NCI-H1105 treated with DMSO at 0.1 percent for 48 hours (cell line): Measurements from ENCODE around the gene SLC26A11.
"Not testable (repeated sequence)": the region's sequence is repeated elsewhere in the genome, so short reads cannot be mapped to it uniquely, and the experiment has no call there.

Experiments used
- DNase-seq: peaks from one replicate; lab custom pipeline; 2025; lab: John Stamatoyannopoulos, UW

The SLC26A11 gene

GRCh38 chr17:80195671-80196529 is 24.3 kb upstream of the SLC26A11 start:
- DNase-seq = no peak

- no peak for DNase-seq
Observed at GRCh38 chr17:80196652-80197051, 23.6 kb upstream of the SLC26A11 start.

- DNase-seq = no peak
Observed at GRCh38 chr17:80198144-80198661, 22.0 kb upstream of the SLC26A11 start.

- DNase-seq = not testable (repeated sequence)
Observed at GRCh38 chr17:80199295-80199694, 20.9 kb upstream of the SLC26A11 start.

- DNase-seq = no peak
Observed at GRCh38 chr17:80201446-80201845, 18.8 kb upstream of the SLC26A11 start.

GRCh38 chr17:80202197-80202596 is 18.0 kb upstream of the SLC26A11 start:
- no peak for DNase-seq

- no peak for DNase-seq
Observed at GRCh38 chr17:80203471-80203963, 16.7 kb upstream of the SLC26A11 start.

- no peak for DNase-seq
Observed at GRCh38 chr17:80204626-80205468, 15.4 kb upstream of the SLC26A11 start.

GRCh38 chr17:80205811-80206210 is 14.4 kb upstream of the SLC26A11 start:
- no peak for DNase-seq

GRCh38 chr17:80208050-80208449 is 12.2 kb upstream of the SLC26A11 start:
- no peak for DNase-seq

- no peak for DNase-seq
Observed at GRCh38 chr17:80209765-80210164, 10.5 kb upstream of the SLC26A11 start.

- no peak for DNase-seq
Observed at GRCh38 chr17:80210348-80211108, 9.7 kb upstream of the SLC26A11 start.

GRCh38 chr17:80212109-80212508 is 8.1 kb upstream of the SLC26A11 start:
- DNase-seq = no peak

GRCh38 chr17:80212511-80212910 is 7.7 kb upstream of the SLC26A11 start:
- no peak for DNase-seq

GRCh38 chr17:80212962-80213642 is 7.1 kb upstream of the SLC26A11 start:
- no peak for DNase-seq

GRCh38 chr17:80213643-80213975 is 6.6 kb upstream of the SLC26A11 start:
- no peak for DNase-seq

- DNase-seq = no peak
Observed at GRCh38 chr17:80214012-80214877, 6.0 kb upstream of the SLC26A11 start.

GRCh38 chr17:80214878-80215210 is 5.4 kb upstream of the SLC26A11 start:
- DNase-seq = no peak

- no peak for DNase-seq
Observed at GRCh38 chr17:80216473-80217456, 3.5 kb upstream of the SLC26A11 start.
